ENCODE measurements around the gene PPFIBP1. TPM values are rescaled to one million over a fixed set of nuclear protein-coding genes. Genes with fewer than 3 reads are reported as not detected.

Gene PPFIBP1
- total and polyA plus RNA-seq, 2 of the 4 experiments (the other 2 are of a cell fraction), result 30.4 to 72.2 TPM

GRCh38 chr12:27561535-27562350 lies 37.7 kb downstream of the PPFIBP1 start (continued):
- TF ChIP-seq MXI1 (IDR thresholded peaks at IDR 0.05; ENCODE audit: borderline replicate concordance, low read depth, low read length), result no peak

DNA sequence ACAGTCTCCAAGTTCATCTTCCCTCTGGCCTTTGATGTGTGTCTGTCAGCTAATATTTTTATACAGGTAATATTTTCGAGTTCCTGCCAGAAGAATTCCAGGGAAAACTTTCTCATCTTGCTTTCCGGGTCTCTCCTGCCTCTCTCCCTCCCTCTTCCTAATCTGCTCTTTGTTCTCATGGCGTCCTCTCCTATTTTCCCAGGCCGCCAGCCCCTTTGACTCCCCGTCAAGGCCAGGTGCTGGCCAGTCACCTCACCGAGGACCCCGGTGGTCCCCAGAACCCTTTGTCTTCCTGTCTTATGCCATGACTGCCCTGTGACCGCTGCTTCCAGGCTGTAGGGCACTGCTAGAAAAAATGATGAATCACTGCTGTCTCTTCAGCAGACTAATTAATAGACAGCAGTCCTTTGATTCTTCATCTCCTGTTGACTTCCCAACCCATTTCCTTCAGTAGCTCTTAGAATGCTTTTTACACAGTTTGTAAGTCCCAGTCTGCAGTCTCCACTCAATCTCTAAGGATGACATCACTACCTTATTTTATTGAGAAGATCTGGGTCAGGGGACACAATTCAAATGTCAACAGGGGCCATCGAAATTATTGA lies 40.7 kb downstream of the PPFIBP1 start:
- in situ Hi-C loops (cut with MboI; ENCODE audit: low sequenced_read_pairs) (no loop called here), intact Hi-C loops (cut with micrococcal nuclease) (no loop called here), dilution Hi-C loops (cut with HindIII; ENCODE audit: low sequenced_read_pairs, unreplicated experiment) (no loop called here)
- Histone ChIP-seq H3K4ac (ENCODE audit: low read depth, low read length) (no peak overlapping the region), H3K14ac (replicated peaks; ENCODE audit: low read depth, low read length) (no peak overlapping the region), H3K36me3 (ENCODE audit: control insufficient read depth, insufficient read depth, low read length) (no peaks in the 10 kb centered on the region), H2AK9ac (replicated peaks; ENCODE audit: low read depth, low read length, poor library complexity) (no peak overlapping the region), H3K79me1 (ENCODE audit: low read depth in 1 of 2, low read length in 2 of 2) (peaks cover 34 to 80% of the 10 kb centered on the region in 2 experiments), H2AK5ac (ENCODE audit: low read depth, low read length) (no peak overlapping the region), H3K9ac (ENCODE audit: low read depth, low read length) (no peak overlapping the region), H2BK20ac (ENCODE audit: low read depth, low read length) (no peak overlapping the region), H3K4me2 (ENCODE audit: low read depth, low read length) (no peak overlapping the region), H4K91ac (ENCODE audit: insufficient read depth, low read depth, low read length) (no peak overlapping the region), H3K4me1 (ENCODE audit: control insufficient read depth, insufficient read depth, low read length) (peaks cover 4% of the 10 kb centered on the region), H4K20me1 (ENCODE audit: insufficient read depth, low read length) (no peaks in the 10 kb centered on the region), H4K8ac (ENCODE audit: low read depth in 2 of 2, low read length in 2 of 2) (no peak overlapping the region), H3K9me3 (ENCODE audit: control insufficient read depth, insufficient read depth, low read length) (no peaks in the 10 kb centered on the region), H2AFZ (replicated peaks; ENCODE audit: low read length, poor library complexity) (no peak overlapping the region), H2BK15ac (ENCODE audit: low read depth, low read length) (no peak overlapping the region), H3K4me3 (ENCODE audit: insufficient read depth, low read depth, low read length) (no peak overlapping the region), H2BK120ac (ENCODE audit: low read depth, low read length) (no peak overlapping the region), H3K9me1 (ENCODE audit: insufficient read depth, low read length) (peaks cover 7% of the 10 kb centered on the region; the same call in 1 of the 2 replicates), H3K56ac (ENCODE audit: extremely low read depth, insufficient read depth, low read length) (no peak overlapping the region), H4K5ac (ENCODE audit: low read depth, low read length) (no peak overlapping the region), H3K18ac (ENCODE audit: low read depth, low read length) (no peak overlapping the region), H3K23ac (ENCODE audit: low read depth, low read length) (no peak overlapping the region), H2BK5ac (ENCODE audit: low read depth, low read length, poor library complexity, severe bottlenecking) (no peak overlapping the region), H3K27ac (ENCODE audit: insufficient read depth, low read length) (no peak overlapping the region), H3K27me3 (ENCODE audit: control insufficient read depth, insufficient read depth, low read length) (no peaks in the 10 kb centered on the region)
- POLR2A ChIA-PET (ENCODE audit: unreplicated experiment), result no interaction called here
- CTCF ChIA-PET, result no interaction called here
- DNase-seq, result no peak
- TF ChIP-seq CEBPB (IDR thresholded peaks at IDR 0.05; ENCODE audit: low read depth, low read length), result no peak
- no peak for TF ChIP-seq CHD1 (IDR thresholded peaks at IDR 0.05; ENCODE audit: low read depth, low read length)
- TF ChIP-seq NFE2L2 (IDR thresholded peaks at IDR 0.05; ENCODE audit: low read depth, low read length), result no peak
- TF ChIP-seq SMC3 (IDR thresholded peaks at IDR 0.05; ENCODE audit: low read depth, low read length), result no peak
- no TSS peak for BruUV-seq (replicated peaks)
- no peak for ATAC-seq (ENCODE audit: low read depth)
- WGBS, 2 experiments (ENCODE audit: extremely low coverage in 2 of 2, insufficient read length in 1 of 2), result 87% methylated on average over 6 of the region's 9 CpGs; no CpG with 5 or more reads in 1 of the 2 experiments

Measured in IMR-90 (cell line).